HepG2 (cell line): ENCODE data around the gene OR2AK2. TPM values are rescaled to one million over a fixed set of nuclear protein-coding genes. Genes with fewer than 3 reads are reported as not detected.
A peak's percentile ranks its signal among the peaks of the same experiment; 100 is the strongest.

ENCODE experiments used
- ATAC-seq: fragments of 200-7000 bp; cut with Tn5 transposase; 3 replicates; pipeline ENCODE4 v1.9.1; 2020; ENCODE audit warnings: mild to moderate bottlenecking, moderate library complexity
- BruUV-seq: library from RNA; stranded (reverse); fragments of 400-500 nt; replicated peaks from 2 replicates; lab custom pipeline; 2021; lab: Mats Ljungman, UMichigan
- CTCF ChIA-PET: fragments of 300-600 bp; formaldehyde crosslinking; extraction: SDS; loops from one replicate; lab custom pipeline; 2021; ENCODE audit warnings: low total read pairs, inconsistent platforms, low intra/inter-chr PET ratio; lab: Yijun Ruan, JAX
- POLR2A ChIA-PET: fragments of 350-600 bp; sonication (Branson Sonifier 250); formaldehyde crosslinking; loops from one replicate; lab custom pipeline; 2020; ENCODE audit warnings: antibody characterized with exemption, inconsistent platforms; lab: Yijun Ruan, JAX
- DNase-seq: peaks from one replicate; pipeline ENCODE4 v3.0.0-alpha.2; 2015; ENCODE audit warnings: low spot score
- FAIRE-seq: peaks from 3 replicates; lab custom pipeline; 2011; peaks lifted over from hg19 to GRCh38; lab: Jason Lieb, UNC
- H2AFZ ChIP-seq: one replicate; pipeline ENCODE4 v1.6.1; 2011; ENCODE audit warnings: low read length, inconsistent platforms
- H3K27ac ChIP-seq: fragments of 300-600 bp; 3 replicates; pipeline ENCODE4 v1.8.0; 2011; ENCODE audit warnings: mixed run types, mild to moderate bottlenecking, mixed read lengths, low read length, inconsistent platforms; ENCODE audit not compliant: insufficient read depth; ENCODE audit errors: extremely low read length
- H3K27me3 ChIP-seq, 2 experiments: fragments of 200-600 bp in 1 of 2; 2 replicates in 1 of 2; 3 replicates in 1 of 2; pipeline versions ENCODE4 v1.6.0 to v1.8.0; 2011; ENCODE audit warnings: low read length in 2 of 2, mild to moderate bottlenecking in 2 of 2, moderate library complexity in 2 of 2, inconsistent platforms in 1 of 2; ENCODE audit not compliant: insufficient read depth in 2 of 2, control insufficient read depth in 1 of 2
- H3K36me3 ChIP-seq, 2 experiments: fragments of 200-600 bp in 1 of 2; replicated peaks in 1 of 2; 2 replicates in 1 of 2; 3 replicates in 1 of 2; pipeline versions ENCODE4 v1.5.1 to v1.8.0; 2011; ENCODE audit warnings: low read length in 2 of 2, inconsistent platforms in 1 of 2; ENCODE audit not compliant: insufficient read depth in 2 of 2, control insufficient read depth in 1 of 2
- H3K4me1 ChIP-seq: 2 replicates; pipeline ENCODE4 v1.5.1; 2012; ENCODE audit warnings: low read length, inconsistent platforms; ENCODE audit not compliant: insufficient read depth
- H3K4me2 ChIP-seq: 2 replicates; pipeline ENCODE4 v1.6.0; 2011; ENCODE audit warnings: low read depth, low read length, inconsistent platforms
- H3K4me3 ChIP-seq, 3 experiments: fragments of 200-600 bp in 1 of 3; sonication (generic), shearing (Covaris generic) in 1 of 3; replicated peaks in 1 of 3; 2 replicates each; pipeline ENCODE4 v1.5.1; 2011 to 2016; ENCODE audit warnings: low read length in 3 of 3, inconsistent platforms in 2 of 3, low read depth in 2 of 3, mild to moderate bottlenecking in 2 of 3, control low read depth in 1 of 3, mixed read lengths in 1 of 3; ENCODE audit not compliant: insufficient read depth in 1 of 3
- H3K79me2 ChIP-seq: one replicate; pipeline ENCODE4 v1.6.1; 2011; ENCODE audit warnings: low read length, inconsistent platforms; ENCODE audit not compliant: insufficient read depth
- H3K9ac ChIP-seq: 2 replicates; pipeline ENCODE4 v1.6.0; 2011; ENCODE audit warnings: mild to moderate bottlenecking, low read depth, low read length, inconsistent platforms; ENCODE audit not compliant: insufficient read depth
- H3K9me3 ChIP-seq: 2 replicates; pipeline ENCODE4 v1.5.1; 2012; ENCODE audit warnings: mild to moderate bottlenecking, low read length
- H4K20me1 ChIP-seq: 2 replicates; pipeline ENCODE4 v1.6.0; 2011; ENCODE audit warnings: inconsistent platforms, mild to moderate bottlenecking, low read length, moderate library complexity; ENCODE audit not compliant: insufficient read depth
- BRCA1 ChIP-seq: sonication (generic); formaldehyde crosslinking; IDR thresholded peaks from 2 replicates; pipeline ENCODE4 v1.4.0; 2020; ENCODE audit warnings: missing genetic modification reagents
- CEBPB ChIP-seq: IDR thresholded peaks from 2 replicates; pipeline ENCODE4 v1.6.1; 2011; ENCODE audit warnings: low read depth, low read length, improper control_type of control experiment, borderline replicate concordance
- ZBTB1 ChIP-seq: sonication (generic); formaldehyde crosslinking; IDR thresholded peaks from 2 replicates; pipeline ENCODE4 v1.4.0; 2020; ENCODE audit warnings: missing genetic modification reagents, borderline replicate concordance
- ZNF234 ChIP-seq: sonication (generic); formaldehyde crosslinking; conservative IDR thresholded peaks from 2 replicates; pipeline ENCODE4 v1.5.1; 2020; ENCODE audit warnings: mild to moderate bottlenecking, missing genetic modification reagents
- WGBS: methylation state at CpG from one replicate; pipeline ENCODE4 v1.1.6; 2017; ENCODE audit warnings: low lambda C conversion rate; 5-methylcytosine and 5-hydroxymethylcytosine counted together
- in situ Hi-C: cut with HindIII; loops from 2 replicates; pipeline ENCODE4 v1.10.0; 2017; ENCODE audit warnings: low pct_unique_long_range_greater_than_20kb; ENCODE audit not compliant: extremely low pct_ligation_motif_present
- intact Hi-C: fragments of 100-400 bp; cut with micrococcal nuclease; formaldehyde crosslinking; loops from one replicate; pipeline ENCODE4 v1.10.0; 2022; ENCODE audit not compliant: unreplicated experiment
- polyA plus RNA-seq, 8 experiments: library from polyadenylated mRNA; depleted of rRNA in 3 of 8; stranded (reverse) in 7 of 8; unstranded in 1 of 8; fragments of >200 nt; fragmentation: Illumina TruSeq in 4 of 8; extraction: Trizol in 4 of 8; gene quantifications; 2 replicates each; pipeline versions ENCODE4 v1.2.1 to v1.2.3, GENCODE V29; 2011 to 2016; ENCODE audit warnings: low read depth in 4 of 8, missing spikeins in 1 of 8, mixed read lengths in 1 of 8; ENCODE audit not compliant: insufficient read depth in 1 of 8
- total RNA-seq, 5 experiments: library from RNA; depleted of rRNA; stranded (reverse); fragments of >200 nt; fragmentation: Illumina TruSeq; extraction: Trizol; gene quantifications; 2 replicates each; pipeline ENCODE4 v1.2.3, GENCODE V29; 2016; ENCODE audit warnings: low read depth in 1 of 5

The OR2AK2 gene
- total and polyA plus RNA-seq, 2 of the 13 experiments (the other 11 are each of a cell fraction or from before 2014, with no cell fraction given), result not detected

- CTCF ChIA-PET, result no interaction called here
- DNase-seq, result no peak
- H4K20me1 ChIP-seq, result no peaks in the 10 kb centered on the region
- intact Hi-C loops (no loop called here), in situ Hi-C loops (no loop called here)
- H3K27me3 ChIP-seq, result no peaks in the 10 kb centered on the region
- no peaks in the 10 kb centered on the region for H3K79me2 ChIP-seq
- no peak overlapping the region for H3K4me3 ChIP-seq
- no peak overlapping the region for H3K9ac ChIP-seq
- no peak overlapping the region for H2AFZ ChIP-seq
- peaks cover 69% of the 10 kb centered on the region for H3K9me3 ChIP-seq
- POLR2A ChIA-PET, result no interaction called here
- no peak for ATAC-seq
- H3K36me3 ChIP-seq, result no peaks in the 10 kb centered on the region
- TF ChIP-seq ZBTB1 (CRISPR knock-in tag) (no peak), CEBPB (peak; percentile 35; the same call in 1 of the 2 replicates), ZNF234 (CRISPR knock-in tag) (no peak)
- TF ChIP-seq, all 625 proteins: peak for 1
- no peak for FAIRE-seq
- Histone ChIP-seq H3K4me1 (no peaks in the 10 kb centered on the region), H3K4me2 (no peak overlapping the region), H3K27ac (no peak overlapping the region)
- no TSS peak for BruUV-seq
- WGBS, result 12% methylated on average over 6 of the region's 6 CpGs
Measured at GRCh38 chr1:247942624-247943023, 22.4 kb upstream of the OR2AK2 start.

GRCh38 chr1:247948558-247948957 lies 16.5 kb upstream of the OR2AK2 start, which contains the start of gene OR2L8:
Gene OR2L8, plus strand, starts transcription at chr1:247948858. Its CDS starts 0 bp downstream, at chr1:247948858.
- DNase-seq, result no peak
- no peak for FAIRE-seq
- no peak for TF ChIP-seq BRCA1 (CRISPR knock-in tag)
- TF ChIP-seq, all 625 proteins: peak for 0
- H2AFZ ChIP-seq, result no peak within 1 kb of the TSS
- H3K27me3 ChIP-seq, result no peaks in the 10 kb centered on the region
- ATAC-seq, result no peak
- H3K4me1 ChIP-seq, result no peaks in the 10 kb centered on the region
- intact Hi-C loops (no loop called here), in situ Hi-C loops (no loop called here)
- ChIA-PET CTCF (no interaction called here), POLR2A (no interaction called here)
- H3K79me2 ChIP-seq, result no peaks in the 10 kb centered on the region
- WGBS, result 21% methylated on average over 3 of the region's 3 CpGs
- no peak within 1 kb of the TSS for H3K9ac ChIP-seq
- no TSS peak for BruUV-seq
- peaks cover 72% of the 10 kb centered on the region for H3K9me3 ChIP-seq
- H3K4me2 ChIP-seq, result no peak within 1 kb of the TSS
- no peaks in the 10 kb centered on the region for H3K36me3 ChIP-seq
- no peak within 1 kb of the TSS for H3K27ac ChIP-seq
- no peak within 1 kb of the TSS for H3K4me3 ChIP-seq
- no peaks in the 10 kb centered on the region for H4K20me1 ChIP-seq
